OCI-LY3 (cell line): Measurements from ENCODE around the gene PSMC6.

Source experiments
- EZH2phosphoT487 ChIP-seq: fragments of 200-600 bp; shearing (Covaris generic); IDR thresholded peaks from 2 replicates; pipeline ENCODE4 v1.6.1; 2018; ENCODE audit warnings: antibody characterized with exemption, mixed run types, low read depth
- TF ChIP-seq, protein P1 (sequence below): fragments of 200-600, 300-600 bp; sonication (generic); IDR thresholded peaks from 2 replicates; pipeline ENCODE4 v1.5.1; 2014; ENCODE audit warnings: antibody characterized with exemption, low read length, low read depth

DNA sequence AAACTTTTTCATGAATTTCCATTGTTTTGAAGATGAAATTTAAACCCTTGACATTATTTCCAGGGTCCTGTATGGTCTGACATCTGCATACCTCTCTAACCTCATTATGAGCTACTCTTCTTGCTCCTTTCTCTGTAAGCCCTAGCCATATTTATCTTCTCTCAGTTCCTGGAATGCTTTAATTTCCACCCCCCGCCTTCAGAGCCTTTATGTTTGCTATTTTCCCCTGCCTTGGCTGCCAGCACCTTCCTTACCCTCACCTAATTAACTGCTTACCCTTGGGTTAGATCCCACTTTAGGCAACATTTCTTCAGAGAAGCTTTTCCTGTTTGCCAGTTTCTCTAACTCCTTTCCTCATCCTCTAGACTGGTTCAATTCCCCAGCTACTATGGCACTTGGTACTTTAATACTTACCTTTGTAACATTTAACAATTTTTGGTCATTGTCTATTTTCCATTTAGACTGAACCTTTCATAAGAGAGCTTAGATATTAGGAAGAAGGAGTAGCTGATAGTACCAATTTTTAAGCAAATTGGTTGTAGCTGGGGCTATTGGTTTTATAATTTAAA lies 29.0 kb downstream of the PSMC6 start:
- TF ChIP-seq, protein P1, sequence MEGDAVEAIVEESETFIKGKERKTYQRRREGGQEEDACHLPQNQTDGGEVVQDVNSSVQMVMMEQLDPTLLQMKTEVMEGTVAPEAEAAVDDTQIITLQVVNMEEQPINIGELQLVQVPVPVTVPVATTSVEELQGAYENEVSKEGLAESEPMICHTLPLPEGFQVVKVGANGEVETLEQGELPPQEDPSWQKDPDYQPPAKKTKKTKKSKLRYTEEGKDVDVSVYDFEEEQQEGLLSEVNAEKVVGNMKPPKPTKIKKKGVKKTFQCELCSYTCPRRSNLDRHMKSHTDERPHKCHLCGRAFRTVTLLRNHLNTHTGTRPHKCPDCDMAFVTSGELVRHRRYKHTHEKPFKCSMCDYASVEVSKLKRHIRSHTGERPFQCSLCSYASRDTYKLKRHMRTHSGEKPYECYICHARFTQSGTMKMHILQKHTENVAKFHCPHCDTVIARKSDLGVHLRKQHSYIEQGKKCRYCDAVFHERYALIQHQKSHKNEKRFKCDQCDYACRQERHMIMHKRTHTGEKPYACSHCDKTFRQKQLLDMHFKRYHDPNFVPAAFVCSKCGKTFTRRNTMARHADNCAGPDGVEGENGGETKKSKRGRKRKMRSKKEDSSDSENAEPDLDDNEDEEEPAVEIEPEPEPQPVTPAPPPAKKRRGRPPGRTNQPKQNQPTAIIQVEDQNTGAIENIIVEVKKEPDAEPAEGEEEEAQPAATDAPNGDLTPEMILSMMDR = no peak
- TF ChIP-seq EZH2phosphoT487 = no peak
